ENCODE measurements around the gene TIMP1.
A peak's percentile ranks its signal among the peaks of the same experiment; 100 is the strongest.

The TIMP1 gene

DNA sequence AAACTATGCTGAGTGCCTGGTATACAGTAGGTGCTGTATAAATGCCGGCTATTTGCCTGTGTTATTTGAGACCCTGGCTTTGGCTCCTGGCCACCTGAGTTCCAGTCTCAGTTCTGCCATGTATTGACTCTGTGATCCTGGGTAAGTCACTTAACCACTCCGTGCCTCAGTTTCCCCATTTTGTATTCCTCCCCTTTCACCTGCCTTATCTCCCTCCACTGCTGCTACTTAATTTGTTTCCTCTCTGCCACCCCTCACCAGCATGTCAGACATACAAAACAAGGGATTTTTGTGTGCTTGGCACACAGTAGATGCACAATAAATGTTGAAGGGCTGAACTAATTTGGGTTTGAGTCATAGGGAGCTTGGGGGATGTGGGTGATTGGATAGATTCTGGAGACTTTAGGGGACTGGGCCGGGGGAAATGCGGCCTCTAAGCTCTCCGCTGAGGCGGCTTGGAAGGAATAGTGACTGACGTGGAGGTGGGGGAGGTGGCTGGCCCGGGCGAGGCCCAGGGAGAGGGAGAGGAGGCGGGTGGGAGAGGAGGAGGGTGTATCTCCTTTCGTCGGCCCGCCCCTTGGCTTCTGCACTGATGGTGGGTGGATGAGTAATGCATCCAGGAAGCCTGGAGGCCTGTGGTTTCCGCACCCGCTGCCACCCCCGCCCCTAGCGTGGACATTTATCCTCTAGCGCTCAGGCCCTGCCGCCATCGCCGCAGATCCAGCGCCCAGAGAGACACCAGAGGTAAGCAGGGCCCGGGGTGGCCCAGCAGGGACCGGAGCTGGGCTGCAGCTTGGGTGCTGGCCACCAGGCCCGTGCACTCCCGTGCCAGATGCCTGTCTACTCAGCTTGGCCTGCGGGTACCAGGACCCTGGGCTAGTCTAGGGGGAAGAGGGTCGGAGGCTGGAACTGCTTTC lies at the start of gene TIMP1:
TIMP1 (plus strand) TSS at position 706 of the 917 bp plus-strand sequence. CDS start 980 bp downstream, outside the sequence.
- peak; percentile 85 for DNase-seq

DNA sequence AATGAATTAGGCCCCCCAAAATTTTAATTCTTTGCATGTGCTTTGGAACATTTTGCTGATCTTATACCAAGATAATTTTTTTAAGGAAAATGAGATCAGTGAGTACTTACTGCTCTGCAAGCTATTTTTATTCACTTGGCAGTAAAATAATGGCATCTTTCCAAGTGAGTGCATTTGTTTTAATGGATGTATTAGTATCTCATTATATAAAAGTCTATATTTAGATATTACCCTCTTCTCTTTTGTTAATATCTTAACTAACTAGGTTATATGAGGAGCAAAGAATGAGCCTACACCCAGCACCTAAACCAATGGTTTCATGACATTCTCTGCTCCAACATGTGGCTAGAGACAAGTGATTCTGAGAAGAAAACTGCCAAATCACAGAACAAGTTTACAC lies 42.4 kb upstream of the TIMP1 start:
- DNase-seq: no peak

DNA sequence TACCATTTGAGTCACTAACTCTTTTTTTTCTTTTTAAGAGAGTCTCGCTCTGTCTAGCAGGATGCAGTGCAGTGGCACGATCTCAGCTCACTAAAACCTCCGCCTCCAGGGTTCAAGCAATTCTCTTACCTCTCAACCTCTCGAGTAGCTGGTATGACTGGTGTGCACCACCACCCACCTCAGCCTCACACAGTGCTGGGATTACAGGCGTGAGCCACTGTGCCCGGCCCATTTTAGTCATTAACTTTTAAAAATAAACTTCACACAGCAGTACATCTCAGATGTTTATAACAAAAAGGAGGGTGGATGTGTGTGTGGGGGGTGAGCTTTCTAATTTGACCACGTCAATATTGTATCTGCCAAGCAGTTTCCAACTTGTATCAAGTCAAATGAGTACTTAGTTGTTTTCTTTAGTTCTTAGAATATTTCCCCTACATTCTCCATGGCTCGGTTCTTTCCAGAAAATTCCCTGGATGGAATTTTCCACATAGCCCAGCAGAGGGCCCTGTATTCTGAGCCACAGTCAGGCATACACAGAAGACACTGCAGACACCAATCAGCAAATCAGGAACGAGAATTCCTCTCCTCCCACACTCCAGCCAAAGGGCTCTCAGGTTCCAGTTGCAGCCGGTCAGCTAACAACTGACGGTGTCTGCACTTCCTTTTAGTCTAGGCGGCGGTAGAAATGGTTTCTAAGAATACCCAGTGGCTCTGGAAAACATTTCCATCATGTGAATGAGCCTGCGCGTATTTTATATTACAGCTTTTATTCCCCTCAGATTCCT lies 41.3 kb upstream of the TIMP1 start:
- DNase-seq: no peak

DNA sequence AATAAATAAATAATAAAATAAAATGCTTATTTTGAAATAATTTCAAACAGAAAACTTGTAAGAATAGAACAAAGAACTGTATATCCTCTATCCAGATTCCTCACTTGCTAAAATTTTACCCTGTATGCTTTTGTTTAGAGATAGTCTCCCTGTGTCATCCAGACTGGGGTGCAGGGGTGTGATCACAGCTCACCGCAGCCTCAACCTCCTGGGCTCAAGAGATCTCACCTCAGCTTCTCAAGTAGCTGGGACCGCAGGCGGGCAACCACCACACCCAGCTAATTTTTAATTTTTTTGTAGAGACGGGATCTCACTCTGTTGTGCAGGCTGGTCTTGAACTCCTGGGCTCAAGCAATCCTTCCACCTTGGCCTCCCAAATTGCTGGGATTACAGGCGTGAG lies 38.7 kb upstream of the TIMP1 start:
- DNase-seq: no peak

DNA sequence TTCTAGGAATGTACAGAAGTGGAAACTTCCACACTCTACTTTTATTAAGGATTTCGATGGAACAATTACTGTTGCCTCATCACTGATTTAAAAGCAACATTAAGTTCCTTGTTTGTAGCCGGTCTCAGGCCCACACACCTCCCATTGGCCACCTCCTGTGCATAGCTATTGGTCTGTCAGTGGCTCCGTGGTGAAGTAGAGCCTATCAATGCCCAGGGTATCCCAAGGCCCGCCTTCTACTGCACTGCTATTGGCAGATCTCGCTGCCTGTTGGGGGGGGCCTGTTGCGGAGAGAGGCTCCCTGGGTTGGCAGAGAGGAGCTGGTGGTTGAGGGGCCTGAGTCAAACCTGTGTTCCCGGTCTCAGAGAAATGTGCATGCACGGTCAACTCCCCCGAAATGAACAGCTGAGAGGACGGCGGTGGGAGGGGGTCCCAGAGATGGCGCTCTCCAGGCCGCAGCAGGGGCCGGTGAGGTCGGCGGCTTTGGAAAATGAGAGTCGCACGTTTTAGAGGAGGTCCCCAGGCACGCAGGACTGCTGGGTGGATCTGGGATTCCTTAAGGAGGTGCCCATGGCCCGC lies 26.1 kb upstream of the TIMP1 start:
- peak; percentile 82 for DNase-seq

DNA sequence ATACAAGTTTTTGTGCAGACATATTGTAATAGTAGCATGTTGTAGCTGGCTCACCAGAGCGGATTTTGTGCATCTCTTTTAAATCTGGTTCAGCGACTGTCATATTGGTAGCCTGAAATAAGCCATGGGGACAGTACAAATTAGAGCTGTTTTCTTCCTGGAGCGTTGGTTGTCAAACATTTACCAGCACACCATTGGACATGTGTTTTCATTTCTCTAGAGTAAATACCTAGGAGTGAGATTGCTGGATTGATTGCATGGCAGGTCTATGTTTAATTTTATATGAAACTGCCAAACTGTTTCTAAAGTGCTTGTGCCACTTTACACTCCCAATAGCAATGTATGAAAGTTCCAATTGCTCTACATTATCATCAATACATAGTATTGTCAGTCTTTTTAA lies 23.8 kb upstream of the TIMP1 start:
- no peak for DNase-seq

DNA sequence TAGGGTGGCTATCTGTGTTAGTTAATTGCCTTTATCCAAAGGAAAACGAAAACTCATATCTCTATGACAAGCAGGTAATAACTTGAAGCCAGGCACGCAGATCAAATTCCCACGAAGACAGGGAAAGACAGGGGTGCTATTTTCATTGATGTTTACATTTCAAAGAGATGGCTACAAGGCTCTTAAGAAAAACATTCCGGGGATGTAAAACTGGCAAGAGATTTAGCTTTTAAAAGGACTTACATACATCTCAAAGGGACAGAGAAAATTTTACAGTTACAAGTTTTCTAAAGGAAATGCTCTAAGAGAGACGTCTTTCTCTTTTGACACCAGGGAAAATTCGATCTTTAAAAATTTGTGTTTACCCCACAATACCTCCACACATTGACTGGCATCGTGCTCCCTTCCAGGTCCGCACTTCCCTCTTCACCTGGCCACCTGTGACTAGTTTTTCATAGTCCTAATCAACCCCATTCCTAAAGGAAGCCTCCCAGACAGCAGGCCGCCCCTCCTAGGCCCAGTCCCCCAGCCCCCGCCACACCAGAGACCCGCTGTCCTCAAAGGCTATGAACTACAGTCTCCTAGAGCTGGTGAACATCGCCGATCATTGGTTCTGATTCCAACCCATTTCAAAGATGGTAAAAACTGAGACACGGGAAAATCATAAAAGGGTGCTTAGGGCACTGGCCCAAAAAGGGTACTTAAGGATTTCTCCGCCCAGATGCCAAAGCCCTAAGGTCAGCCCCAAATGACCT lies 21.9 kb upstream of the TIMP1 start:
- no peak for DNase-seq

DNA sequence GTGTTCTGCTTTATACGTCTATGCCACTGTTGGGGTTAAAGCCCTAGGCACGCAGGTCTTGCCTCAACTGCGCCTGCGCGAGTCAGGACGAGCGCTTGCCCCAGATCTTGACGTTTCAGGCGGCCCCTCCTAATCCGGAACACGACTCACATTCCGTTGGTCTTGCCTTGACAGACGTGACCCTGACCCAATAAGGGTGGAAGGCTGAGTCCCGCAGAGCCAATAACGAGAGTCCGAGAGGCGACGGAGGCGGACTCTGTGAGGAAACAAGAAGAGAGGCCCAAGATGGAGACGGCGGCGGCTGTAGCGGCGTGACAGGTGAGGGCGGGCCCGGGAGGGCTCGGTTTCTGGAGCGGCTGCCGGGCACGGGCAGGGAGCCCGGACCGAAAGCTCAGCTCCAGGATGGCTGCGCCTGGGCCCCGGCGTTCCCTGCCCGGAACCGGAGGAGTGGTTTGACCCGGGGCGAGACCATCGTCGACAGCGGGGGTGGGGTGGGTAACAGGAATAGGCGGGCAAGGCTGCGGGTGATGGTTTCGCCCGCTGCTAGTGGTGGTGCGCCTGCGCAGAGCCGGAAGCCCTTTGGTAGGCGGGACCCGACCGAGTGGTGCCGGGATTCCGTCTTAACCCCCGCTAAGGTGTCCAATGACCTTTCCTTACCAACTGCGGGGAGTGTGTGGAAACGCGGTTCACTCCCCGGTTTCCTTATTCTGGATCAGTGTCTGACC lies 21.1 kb upstream of the TIMP1 start, which contains the start of gene ARAF:
ARAF (plus strand) TSS at position 272 of the 725 bp plus-strand sequence. CDS start 1,763 bp downstream, outside the sequence.
- peak; percentile 93 for DNase-seq

DNA sequence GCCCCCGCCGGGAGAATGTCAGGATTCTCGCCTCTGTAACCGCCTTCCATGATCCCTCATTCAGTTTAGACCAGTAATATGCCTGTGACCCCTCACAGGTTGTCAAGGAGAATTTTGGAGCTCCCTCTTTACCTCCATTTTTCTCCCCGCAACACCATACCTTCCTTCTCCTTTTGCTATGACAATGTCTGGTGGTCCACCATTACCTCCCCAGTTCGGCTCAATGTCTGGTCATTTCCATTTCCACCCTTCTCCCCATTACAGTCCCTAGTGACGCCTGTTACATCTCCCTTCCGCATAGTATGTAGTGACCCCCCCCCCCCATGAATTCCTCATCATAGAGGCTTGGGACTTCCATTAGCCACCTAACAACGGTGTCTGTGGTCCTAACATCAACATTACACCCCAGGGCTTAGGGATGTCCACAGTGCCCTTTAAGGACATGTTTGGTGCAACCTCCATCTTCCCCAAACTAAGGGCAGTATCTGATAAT lies 20.5 kb upstream of the TIMP1 start:
- DNase-seq: no peak

DNA sequence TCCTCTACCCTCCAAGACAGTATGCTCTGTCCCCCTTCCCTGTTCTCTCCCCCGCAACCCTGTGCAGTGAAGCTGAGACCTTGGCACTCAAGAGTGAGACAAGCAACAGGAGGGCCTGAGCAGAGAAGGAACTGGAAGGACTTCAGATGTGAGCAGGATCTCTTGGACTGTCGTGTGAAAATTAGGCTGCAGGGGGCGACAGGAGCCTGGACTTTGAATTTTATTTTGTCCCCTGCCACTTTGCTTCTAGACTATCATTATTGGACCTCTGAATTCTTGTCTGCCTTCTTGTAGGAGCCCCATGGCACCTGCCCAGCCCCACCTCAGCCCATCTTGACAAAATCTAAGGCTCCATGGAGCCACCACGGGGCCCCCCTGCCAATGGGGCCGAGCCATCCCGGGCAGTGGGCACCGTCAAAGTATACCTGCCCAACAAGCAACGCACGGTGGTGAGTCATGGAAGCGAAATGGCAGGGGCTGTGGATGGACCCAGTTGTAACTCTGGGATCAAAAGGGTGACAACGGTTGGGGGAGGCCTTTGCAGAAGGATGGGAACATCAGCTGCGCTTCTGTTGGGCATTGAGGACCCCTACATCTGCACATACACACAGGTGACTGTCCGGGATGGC lies 19.5 kb upstream of the TIMP1 start:
- DNase-seq: peak; percentile 54

DNA sequence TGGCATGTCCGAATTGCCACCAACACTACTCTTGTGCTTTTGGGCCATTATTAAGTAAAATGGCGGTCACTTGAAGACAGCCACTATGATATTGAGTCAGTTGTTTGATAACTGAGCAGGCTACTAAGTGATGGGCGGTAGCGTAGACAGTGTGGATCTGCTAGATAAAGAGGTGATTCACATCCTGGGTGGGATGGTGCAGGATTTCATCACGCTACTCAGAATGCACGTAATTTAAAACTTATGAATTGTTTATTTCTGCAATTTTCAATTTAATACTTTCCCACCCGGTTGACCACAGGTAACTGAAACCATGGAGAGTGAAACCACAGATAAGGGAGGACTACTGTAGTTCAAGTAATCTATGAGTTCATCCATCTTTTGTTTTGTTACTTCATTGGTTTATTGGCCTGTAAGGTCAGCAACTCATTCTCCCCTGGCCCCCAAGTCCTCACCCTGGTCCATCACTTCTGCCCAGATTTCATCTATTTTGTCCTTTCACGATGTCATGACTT lies 18.4 kb upstream of the TIMP1 start:
- no peak for DNase-seq

DNA sequence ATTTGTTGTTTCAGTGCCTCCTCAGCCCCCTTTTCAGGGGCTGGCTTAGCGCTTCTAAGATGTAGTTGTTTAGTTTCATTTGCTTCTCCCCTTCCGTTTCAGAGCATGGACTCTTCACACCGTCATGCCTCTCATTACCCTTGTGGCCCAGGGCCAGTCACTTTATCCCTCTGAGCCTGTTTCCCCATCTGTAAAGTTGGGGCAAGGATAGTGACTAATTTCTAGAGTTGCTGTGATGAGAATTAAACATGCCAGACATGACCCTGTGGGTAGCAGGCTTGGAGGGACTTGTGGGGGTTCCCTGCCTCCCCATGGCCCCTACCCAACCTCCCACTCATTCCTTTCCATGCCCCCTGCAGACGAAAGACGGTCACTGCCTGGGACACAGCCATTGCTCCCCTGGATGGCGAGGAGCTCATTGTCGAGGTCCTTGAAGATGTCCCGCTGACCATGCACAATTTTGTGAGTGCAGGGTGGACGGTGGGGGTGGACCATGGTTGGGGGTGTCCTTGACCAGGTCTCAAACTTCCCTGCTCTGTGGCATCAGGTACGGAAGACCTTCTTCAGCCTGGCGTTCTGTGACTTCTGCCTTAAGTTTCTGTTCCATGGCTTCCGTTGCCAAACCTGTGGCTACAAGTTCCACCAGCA lies 17.7 kb upstream of the TIMP1 start:
- DNase-seq: no peak

DNA sequence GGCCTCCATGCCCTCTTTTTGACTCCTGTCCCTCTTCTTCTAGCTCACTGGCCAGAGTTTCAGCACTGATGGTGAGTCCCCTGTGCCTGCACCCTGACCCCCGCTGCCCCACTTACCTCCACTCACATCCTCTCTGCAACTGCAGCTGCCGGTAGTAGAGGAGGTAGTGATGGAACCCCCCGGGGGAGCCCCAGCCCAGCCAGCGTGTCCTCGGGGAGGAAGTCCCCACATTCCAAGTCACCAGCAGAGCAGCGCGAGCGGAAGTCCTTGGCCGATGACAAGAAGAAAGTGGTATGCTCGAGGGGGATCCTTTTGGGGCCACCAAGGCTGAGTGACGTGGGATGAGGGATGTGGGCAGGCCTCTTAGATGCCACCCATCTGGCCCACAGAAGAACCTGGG lies 15.4 kb upstream of the TIMP1 start:
- DNase-seq: no peak

DNA sequence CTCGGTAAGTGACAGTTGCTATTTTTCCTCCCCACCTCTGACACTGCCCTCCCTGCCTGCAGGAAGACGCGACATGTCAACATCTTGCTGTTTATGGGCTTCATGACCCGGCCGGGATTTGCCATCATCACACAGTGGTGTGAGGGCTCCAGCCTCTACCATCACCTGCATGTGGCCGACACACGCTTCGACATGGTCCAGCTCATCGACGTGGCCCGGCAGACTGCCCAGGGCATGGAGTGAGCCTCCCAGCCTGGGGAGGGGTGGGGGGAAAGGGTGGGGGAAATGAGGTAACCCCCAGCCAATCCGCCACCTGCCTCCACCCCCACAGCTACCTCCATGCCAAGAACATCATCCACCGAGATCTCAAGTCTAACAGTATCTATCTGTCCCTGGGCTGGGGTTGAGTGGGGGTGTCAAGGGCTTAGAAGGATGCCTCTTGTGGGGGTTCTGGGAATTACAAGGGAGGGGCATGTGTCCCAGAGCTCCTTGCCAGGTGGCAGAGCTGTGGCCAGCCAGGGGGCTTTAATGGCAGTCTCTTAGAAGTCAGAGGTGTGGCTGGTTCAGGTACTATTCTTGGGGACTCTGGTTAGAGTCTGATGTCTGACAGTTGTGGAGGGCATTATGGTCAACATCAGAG lies 13.5 kb upstream of the TIMP1 start:
- peak; percentile 59 for DNase-seq

DNA sequence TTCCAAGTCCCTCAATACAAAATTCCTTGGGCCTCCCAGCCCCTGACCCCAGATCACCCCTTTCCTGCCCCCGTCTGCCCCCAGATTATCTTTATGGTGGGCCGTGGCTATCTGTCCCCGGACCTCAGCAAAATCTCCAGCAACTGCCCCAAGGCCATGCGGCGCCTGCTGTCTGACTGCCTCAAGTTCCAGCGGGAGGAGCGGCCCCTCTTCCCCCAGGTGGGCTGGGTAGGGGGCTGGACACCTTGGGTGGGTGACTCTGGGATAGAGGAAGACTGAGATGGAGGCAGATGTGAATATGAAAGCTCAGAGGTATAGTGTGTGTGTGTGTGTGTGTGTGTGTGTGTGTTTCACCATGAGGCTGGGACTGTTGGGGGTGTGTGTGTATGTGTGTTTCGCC lies 11.4 kb upstream of the TIMP1 start:
- DNase-seq: no peak

DNA sequence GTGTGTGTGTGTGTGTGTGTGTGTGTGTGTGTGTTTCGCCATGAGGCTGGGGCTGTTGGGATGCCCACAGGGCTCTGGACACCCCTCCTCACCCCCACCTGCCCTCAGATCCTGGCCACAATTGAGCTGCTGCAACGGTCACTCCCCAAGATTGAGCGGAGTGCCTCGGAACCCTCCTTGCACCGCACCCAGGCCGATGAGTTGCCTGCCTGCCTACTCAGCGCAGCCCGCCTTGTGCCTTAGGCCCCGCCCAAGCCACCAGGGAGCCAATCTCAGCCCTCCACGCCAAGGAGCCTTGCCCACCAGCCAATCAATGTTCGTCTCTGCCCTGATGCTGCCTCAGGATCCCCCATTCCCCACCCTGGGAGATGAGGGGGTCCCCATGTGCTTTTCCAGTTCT lies 11.0 kb upstream of the TIMP1 start:
- DNase-seq: no peak

DNA sequence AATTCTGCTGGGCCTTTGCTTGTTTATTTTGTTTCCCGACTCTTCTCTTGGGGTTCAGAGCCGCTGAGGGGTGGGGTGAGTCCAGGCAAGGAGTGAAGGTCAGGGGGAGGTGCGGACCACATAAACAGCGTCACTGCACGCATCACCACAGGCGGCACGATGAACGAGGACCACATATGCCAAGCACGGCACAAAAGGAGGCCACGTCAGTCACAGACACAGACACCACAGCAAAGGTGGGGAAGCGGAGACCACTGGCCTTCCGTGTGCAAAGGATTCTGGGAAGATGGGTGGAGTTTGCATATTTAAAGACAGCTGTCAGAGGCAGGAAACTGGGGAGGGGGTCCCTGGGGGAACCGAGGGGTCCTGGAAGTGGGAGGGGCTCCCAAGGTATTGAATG lies 10.3 kb upstream of the TIMP1 start:
- DNase-seq: no peak

DNA sequence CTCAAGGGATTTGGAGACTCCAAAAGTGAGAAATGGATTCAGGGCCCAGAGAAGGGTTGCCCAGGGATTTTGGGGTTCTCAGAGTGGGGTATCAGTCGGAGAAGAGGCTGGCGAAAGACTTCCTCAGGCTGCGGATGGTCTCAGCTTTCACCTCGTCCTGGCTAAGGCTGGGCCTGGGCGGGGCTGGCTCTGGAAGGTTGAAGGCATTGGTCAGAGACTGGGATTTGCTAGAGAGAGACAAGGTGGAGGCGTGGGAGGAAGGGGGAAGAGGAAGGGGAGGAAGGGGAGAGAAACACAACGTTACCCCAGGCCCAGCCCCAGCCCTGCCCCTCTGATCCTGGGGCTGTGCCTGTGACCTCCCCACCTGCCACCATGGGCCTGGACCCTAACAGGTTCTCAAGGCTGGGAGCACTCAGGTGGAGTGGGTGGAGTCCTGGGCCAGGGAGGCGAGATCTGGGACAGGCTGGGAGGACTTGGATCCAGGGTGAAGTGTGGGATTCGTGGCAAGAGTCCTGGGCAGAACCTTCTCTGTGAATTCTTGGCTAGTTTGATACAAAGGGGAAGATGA lies 9.4 kb upstream of the TIMP1 start:
- DNase-seq: no peak

DNA sequence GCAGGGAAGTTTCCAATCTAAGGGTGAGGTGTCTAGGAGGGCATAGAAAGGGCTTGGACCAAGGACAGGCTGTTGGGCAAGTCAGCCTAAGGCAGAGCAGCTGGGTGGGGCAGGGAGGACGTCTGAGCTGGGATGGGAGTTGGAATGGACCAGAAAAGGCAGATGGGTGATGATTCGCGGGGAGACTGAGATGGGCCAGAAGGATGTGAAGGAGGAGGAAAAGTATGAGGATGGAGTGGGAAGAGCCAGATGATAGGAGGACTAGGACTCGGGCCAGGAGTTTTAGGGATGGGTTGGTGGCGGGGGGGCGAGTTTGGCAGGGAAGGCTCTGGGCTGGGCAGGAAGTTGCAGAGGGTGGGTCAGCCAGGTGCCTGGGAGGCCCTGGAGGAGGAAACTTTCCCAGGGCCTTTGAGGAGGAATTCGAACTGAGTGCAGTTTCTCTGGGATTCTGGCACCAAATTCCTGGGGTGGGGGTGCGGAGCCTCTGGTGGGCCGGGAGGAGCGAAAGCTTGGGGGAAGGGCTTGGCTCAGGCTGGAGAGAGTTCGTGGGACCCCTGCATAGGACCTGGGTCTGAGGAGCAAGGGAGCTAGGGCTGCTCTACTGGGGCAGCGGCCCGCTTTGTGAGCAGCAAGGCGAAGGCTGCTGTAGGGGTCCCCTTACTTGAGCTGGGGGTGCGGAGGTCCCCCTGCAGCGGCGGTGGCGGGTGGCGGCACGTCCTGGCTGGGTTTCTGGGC lies 8.7 kb upstream of the TIMP1 start:
- DNase-seq: no peak
